Measurements from ENCODE around the gene PADI4. TPM values are rescaled to one million over a fixed set of nuclear protein-coding genes. Genes with fewer than 3 reads are reported as not detected.

Gene PADI4
- total RNA-seq, 1 experiment from 2014 or later = not detected

DNA sequence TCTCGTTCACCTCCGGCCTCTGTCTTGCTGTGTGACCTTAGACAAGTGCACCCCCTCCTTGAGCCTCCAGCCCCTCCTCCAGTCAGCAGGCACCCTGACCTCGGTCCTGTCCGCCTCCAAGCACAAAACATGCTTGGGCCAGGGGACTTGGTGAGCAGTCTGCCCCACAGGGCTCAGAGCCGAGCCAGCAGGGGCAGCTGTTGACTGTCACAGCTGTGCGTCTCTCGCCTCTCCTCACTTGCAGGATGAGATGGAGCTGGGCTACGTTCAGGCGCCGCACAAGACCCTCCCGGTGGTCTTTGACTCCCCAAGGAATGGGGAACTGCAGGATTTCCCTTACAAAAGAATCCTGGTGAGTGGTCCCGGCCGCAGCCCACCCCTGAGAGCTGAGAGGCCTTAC lies 34.9 kb upstream of the PADI4 start:
- no peaks in the 10 kb centered on the region for H3K9me3 Mint-ChIP-seq (ENCODE audit: low read depth, unreplicated experiment)
- BruUV-seq (replicated peaks) = no TSS peak
- no peak for DNase-seq
- no peak overlapping the region for H3K4me3 Mint-ChIP-seq (ENCODE audit: low read depth, unreplicated experiment)
- no peaks in the 10 kb centered on the region for H3K27me3 Mint-ChIP-seq (ENCODE audit: unreplicated experiment)
- no peaks in the 10 kb centered on the region for H3K36me3 Mint-ChIP-seq (ENCODE audit: insufficient read depth, unreplicated experiment)
- no peak overlapping the region for H3K27ac Mint-ChIP-seq (ENCODE audit: unreplicated experiment)
- no peaks in the 10 kb centered on the region for H3K4me1 Mint-ChIP-seq (ENCODE audit: low read depth, unreplicated experiment)
- TF ChIP-seq, protein P1, sequence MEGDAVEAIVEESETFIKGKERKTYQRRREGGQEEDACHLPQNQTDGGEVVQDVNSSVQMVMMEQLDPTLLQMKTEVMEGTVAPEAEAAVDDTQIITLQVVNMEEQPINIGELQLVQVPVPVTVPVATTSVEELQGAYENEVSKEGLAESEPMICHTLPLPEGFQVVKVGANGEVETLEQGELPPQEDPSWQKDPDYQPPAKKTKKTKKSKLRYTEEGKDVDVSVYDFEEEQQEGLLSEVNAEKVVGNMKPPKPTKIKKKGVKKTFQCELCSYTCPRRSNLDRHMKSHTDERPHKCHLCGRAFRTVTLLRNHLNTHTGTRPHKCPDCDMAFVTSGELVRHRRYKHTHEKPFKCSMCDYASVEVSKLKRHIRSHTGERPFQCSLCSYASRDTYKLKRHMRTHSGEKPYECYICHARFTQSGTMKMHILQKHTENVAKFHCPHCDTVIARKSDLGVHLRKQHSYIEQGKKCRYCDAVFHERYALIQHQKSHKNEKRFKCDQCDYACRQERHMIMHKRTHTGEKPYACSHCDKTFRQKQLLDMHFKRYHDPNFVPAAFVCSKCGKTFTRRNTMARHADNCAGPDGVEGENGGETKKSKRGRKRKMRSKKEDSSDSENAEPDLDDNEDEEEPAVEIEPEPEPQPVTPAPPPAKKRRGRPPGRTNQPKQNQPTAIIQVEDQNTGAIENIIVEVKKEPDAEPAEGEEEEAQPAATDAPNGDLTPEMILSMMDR (IDR thresholded peaks at IDR 0.05; ENCODE audit: unreplicated experiment) = no peak
- intact Hi-C loops (cut with micrococcal nuclease; ENCODE audit: unreplicated experiment) = no loop called here
- CTCF ChIA-PET = no interaction called here

DNA sequence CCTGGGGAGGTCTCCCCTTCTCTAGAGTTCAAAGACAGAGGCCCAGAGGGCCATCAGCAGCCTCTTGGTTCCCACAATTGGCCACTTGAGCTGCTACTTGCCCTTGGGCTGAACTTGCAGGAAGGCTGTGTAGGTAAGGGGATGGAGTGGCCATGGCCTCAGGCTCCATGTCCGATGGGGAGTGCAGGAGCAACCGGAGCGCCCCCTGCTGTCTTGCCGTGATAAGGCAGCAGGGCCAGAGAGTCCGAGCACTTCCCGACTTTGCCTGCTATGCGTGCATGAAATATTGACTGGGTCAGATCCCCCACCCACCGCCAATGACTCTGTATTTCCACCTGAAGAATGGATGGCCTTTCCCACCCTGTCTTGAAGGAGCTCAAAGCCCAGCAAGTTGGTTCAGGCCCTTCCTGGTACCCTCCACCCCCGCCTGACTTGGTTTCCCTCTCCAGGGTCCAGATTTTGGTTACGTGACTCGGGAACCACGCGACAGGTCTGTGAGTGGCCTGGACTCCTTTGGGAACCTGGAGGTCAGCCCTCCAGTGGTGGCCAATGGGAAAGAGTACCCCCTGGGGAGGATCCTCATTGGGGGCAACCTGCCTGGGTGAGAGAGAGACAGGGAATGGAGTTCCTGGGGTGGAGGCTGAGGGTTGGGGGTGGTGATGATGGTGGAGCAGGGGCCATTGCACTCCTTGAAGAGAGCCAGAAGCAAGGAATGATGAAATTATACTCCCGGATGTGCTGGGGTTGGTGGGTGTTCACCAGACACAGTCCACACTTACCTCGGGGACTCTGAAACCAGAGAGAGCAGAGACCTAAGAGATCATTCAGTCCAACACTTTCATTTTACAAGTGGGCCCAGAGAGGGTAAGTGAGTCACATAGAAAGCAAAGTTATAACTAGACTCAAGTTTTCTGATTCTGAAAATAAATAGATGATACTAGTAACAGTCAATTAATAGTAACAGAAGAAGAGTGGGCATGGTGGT lies 33.5 kb upstream of the PADI4 start:
- Mint-ChIP-seq H3K4me3 (ENCODE audit: low read depth, unreplicated experiment) (no peak overlapping the region), H3K27ac (ENCODE audit: unreplicated experiment) (no peak overlapping the region), H3K4me1 (ENCODE audit: low read depth, unreplicated experiment) (no peaks in the 10 kb centered on the region), H3K9me3 (ENCODE audit: low read depth, unreplicated experiment) (no peaks in the 10 kb centered on the region), H3K36me3 (ENCODE audit: insufficient read depth, unreplicated experiment) (no peaks in the 10 kb centered on the region), H3K27me3 (ENCODE audit: unreplicated experiment) (no peaks in the 10 kb centered on the region)
- DNase-seq = peak; percentile 76
- BruUV-seq (replicated peaks) = no TSS peak
- intact Hi-C loops (cut with micrococcal nuclease; ENCODE audit: unreplicated experiment) = no loop called here
- TF ChIP-seq, protein P1 (IDR thresholded peaks at IDR 0.05; ENCODE audit: unreplicated experiment) = peak; percentile 74
- CTCF ChIA-PET = interaction anchor here (0.7 to 1.1 kb wide), 2 partner anchors 17 to 24 kb away, joined by 3 read pairs; no protein-coding TSS in a partner anchor

DNA sequence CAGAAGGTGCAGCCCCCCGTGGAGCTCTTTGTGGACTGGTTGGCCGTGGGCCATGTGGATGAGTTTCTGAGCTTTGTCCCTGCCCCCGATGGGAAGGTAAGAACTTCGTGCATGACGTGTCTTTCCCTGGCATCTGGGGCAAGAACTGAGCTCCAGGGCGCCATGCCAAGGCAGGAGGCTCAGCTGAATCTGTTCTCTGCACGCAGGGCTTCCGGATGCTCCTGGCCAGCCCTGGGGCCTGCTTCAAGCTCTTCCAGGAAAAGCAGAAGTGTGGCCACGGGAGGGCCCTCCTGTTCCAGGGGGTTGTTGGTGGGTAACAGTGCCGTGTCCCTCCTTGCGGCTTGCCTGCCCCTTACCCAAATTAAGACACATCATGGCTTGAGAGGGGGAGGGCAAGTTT lies 31.4 kb upstream of the PADI4 start:
- CTCF ChIA-PET = interaction anchor here (0.5 to 2.1 kb wide), 3 partner anchors 60 to 218 kb away, joined by 3 to 7 read pairs (median 4); no protein-coding TSS in a partner anchor
- intact Hi-C loops (cut with micrococcal nuclease; ENCODE audit: unreplicated experiment) = no loop called here
- DNase-seq = peak; percentile 62
- Mint-ChIP-seq H3K9me3 (ENCODE audit: low read depth, unreplicated experiment) (no peaks in the 10 kb centered on the region), H3K4me1 (ENCODE audit: low read depth, unreplicated experiment) (no peaks in the 10 kb centered on the region), H3K36me3 (ENCODE audit: insufficient read depth, unreplicated experiment) (no peaks in the 10 kb centered on the region), H3K4me3 (ENCODE audit: low read depth, unreplicated experiment) (no peak overlapping the region), H3K27me3 (ENCODE audit: unreplicated experiment) (peaks cover 3% of the 10 kb centered on the region), H3K27ac (ENCODE audit: unreplicated experiment) (no peak overlapping the region)
- TF ChIP-seq, protein P1 (IDR thresholded peaks at IDR 0.05; ENCODE audit: unreplicated experiment) = no peak
- BruUV-seq (replicated peaks) = no TSS peak

DNA sequence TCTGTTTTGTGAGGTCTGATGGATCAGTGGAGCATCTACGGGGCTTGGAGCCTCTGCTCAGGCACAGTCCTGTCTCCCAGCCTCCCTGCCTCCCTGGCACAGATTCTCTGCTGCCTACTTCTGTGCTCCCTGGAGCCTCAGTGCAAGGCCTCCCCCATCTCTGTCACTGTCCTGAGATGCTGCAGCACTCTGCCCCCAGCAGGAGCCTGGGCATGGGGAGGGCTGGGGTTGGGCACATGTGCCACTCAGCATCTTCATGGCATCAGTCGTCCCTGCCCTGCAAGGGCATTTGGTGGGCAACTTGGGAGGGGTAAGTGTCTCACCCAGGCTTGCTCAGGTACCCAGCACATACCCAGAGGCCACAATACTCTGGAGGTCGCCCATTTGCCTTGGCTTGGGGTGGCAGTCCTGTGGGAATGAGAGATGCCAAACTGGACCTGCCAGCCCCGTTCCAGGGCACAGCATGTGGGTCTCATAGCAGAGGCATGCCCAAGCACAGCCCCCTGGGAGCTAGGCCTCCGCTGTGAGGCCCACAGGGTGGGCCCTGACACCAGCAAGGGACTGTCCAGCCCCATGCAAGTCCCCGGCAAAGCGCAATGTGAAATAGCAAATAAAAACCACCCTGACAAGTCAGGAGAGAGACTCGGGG lies 30.4 kb upstream of the PADI4 start:
- no peak overlapping the region for H3K4me3 Mint-ChIP-seq (ENCODE audit: low read depth, unreplicated experiment)
- CTCF ChIA-PET = interaction anchor here (2.1 kb wide), 1 partner anchor 59 kb away, joined by 7 read pairs; no protein-coding TSS in a partner anchor
- H3K4me1 Mint-ChIP-seq (ENCODE audit: low read depth, unreplicated experiment) = no peaks in the 10 kb centered on the region
- H3K27me3 Mint-ChIP-seq (ENCODE audit: unreplicated experiment) = peaks cover 13% of the 10 kb centered on the region
- H3K9me3 Mint-ChIP-seq (ENCODE audit: low read depth, unreplicated experiment) = no peaks in the 10 kb centered on the region
- TF ChIP-seq, protein P1 (IDR thresholded peaks at IDR 0.05; ENCODE audit: unreplicated experiment) = no peak
- BruUV-seq (replicated peaks) = no TSS peak
- no peak overlapping the region for H3K27ac Mint-ChIP-seq (ENCODE audit: unreplicated experiment)
- intact Hi-C loops (cut with micrococcal nuclease; ENCODE audit: unreplicated experiment) = no loop called here
- H3K36me3 Mint-ChIP-seq (ENCODE audit: insufficient read depth, unreplicated experiment) = no peaks in the 10 kb centered on the region
- DNase-seq = no peak
